GM19240 (cell line): ENCODE data around the gene OSBPL5.

Experiments used
- DNase-seq: peaks from one replicate; pipeline ENCODE4 v3.0.0; 2011; ENCODE audit warnings: low spot score; ENCODE audit not compliant: insufficient read length

The OSBPL5 gene

GRCh38 chr11:3134651-3135480 lies 30.2 kb downstream of the OSBPL5 start:
- no peak for DNase-seq

GRCh38 chr11:3134218-3134621 lies 30.9 kb downstream of the OSBPL5 start:
- no peak for DNase-seq

DNA sequence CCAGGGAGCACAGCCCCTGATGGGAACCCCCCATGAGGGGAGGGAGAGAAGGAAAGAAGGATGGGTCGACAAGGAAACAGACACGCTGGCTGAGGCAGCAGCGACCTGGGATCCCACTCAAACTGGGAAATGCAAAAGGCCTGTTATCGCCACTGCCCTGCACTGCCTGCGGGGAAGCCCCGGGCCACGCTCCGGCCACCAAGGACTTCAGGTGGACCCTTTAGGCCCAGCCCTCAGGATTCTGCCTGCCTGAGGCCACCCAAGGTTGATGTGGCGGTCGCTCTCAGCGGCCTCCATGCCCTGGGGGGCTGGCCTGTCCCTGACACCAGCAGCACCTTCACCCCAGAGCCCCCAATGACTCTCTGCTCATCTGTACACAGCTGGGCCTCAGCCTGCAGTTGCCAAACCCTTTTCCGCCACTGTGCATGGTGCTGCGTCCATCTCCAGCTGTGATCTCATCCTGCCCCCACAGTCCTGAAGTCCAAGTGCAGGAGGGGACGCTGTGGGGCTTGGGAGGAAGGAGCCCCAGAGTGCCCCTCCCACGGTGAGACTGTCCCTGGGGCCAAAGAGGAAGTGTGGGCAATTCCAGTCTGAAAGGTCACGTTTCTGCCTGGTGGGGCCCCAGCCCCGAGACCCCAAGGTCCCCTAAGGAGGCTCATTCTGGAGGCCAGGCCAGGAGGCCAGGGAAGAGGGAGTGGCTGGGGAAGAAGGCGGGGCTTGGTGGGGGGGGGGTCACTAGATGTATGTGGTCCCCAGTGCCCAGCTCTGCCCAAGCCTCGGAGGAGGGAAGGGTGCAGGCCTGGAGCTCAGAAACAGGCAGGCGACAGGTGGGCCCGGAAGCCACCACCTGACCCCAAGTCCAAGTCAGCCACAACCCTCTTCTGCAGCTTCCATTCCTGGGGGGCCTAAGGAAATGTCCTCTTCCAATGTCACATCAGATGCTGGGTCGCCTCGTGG lies 31.6 kb downstream of the OSBPL5 start:
- no peak for DNase-seq

GRCh38 chr11:3132831-3133260 lies 32.3 kb downstream of the OSBPL5 start:
- no peak for DNase-seq

GRCh38 chr11:3132271-3132781 lies 32.8 kb downstream of the OSBPL5 start:
- DNase-seq, result no peak

- DNase-seq, result no peak
Observed at GRCh38 chr11:3131330-3131941, 33.7 kb downstream of the OSBPL5 start.

DNA sequence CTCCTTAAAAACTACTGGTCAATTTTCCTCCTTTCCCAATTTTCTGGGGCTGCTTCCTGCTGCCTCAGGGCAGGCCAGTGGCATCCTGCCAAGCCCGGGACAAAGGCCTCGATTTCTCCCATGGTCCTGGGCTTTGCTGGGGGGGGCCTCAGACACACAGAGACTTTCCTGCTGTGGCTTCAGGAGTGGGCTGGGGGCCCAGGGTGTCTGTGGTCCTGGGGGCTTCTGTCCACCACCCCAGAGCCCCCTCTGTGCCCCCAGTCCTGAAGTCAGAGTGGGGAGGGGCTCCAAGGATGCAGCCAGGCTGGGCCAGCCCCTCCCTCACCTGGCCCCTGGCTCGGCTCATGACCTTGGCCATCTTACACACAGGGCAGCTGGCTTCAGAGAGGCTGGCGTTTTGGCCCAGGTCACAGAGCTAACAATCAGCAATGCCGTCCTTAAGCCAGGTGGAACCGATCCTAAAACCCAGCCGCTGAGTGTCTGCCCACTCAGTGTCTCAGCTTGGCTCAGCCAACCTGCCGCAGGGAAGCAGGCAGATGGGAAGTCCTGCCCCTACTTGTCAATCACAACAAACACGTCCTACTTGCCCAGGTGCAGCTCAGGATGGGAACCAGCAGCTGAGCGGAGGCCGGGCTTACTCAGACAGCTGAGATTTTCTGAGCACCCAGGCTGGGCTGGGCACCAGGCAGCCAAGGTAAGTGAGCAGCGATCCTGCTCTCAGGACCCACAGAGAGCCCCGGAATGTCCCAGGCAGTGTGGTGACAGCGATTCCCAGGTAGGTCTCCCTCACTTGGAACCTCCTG lies 34.6 kb downstream of the OSBPL5 start:
- no peak for DNase-seq

DNA sequence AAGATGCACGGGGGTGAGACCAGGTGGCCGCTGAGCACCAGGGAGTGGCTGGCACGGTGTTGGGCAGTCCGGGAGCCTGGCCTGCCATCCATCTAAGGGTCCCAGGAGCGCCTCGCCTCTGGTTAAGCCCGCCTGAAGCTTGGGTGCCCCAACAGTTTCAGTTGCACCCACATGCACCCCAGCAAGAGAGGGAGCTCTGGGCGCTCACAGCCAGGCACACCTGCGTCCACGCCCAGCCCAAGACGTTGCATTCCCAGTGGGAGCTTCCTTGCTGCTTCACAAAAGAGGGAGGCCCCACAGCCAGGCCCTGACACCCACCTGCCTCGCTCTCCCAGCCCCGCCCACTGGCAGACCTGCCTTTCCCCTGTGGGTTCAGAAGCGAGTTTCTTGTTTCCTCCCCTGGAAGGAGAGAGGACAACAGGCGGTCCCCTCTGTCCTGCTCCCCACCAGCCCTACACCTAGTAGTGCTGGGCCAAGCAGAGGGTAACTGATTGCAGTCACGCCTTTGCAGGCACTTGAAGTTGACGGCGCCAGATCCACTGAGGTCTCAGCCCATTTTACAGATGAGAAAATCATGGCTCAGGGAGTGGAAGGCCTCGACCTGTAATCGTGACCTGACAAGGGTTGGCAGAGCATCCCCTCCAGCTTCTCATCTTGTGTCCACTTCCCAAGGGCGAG lies 35.4 kb downstream of the OSBPL5 start:
- DNase-seq, result no peak

GRCh38 chr11:3129181-3129590 lies 35.9 kb downstream of the OSBPL5 start:
- no peak for DNase-seq

GRCh38 chr11:3128356-3129180 lies 36.5 kb downstream of the OSBPL5 start:
- DNase-seq, result no peak

GRCh38 chr11:3127706-3128355 lies 37.3 kb downstream of the OSBPL5 start:
- DNase-seq, result no peak

GRCh38 chr11:3126901-3127691 lies 38.0 kb downstream of the OSBPL5 start:
- no peak for DNase-seq

DNA sequence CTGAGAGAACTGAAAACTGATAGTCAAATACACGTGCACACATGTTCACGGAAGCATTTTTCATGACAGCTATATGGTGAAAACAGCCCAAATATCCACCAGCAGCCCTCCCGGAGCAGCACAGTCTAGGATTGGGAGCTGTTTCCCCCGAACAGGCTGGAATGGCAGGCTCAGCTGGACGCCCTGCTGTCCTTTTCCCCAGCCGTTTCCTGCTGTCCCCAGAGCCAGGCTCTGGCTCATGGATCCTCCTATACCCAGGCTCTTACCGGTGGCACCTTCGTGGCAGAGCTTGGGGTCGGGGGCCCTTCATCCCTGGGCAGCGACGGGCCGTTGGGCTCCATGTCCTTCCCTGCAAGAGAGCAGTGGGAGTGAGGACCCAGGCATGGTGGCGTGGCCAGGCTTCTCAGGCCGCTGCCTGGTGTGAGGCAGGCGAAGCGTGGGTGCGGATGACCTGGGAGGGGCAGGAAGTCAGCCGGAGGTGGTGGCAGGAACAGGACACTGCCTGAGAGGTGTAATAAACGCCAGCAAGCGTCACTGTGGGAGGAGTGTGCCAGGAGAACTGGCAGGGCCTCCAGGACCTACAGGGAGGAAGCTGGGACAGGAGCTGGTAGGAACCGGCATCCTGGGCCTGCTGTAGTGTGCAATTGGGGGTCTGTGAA lies 38.8 kb downstream of the OSBPL5 start:
- no peak for DNase-seq

DNA sequence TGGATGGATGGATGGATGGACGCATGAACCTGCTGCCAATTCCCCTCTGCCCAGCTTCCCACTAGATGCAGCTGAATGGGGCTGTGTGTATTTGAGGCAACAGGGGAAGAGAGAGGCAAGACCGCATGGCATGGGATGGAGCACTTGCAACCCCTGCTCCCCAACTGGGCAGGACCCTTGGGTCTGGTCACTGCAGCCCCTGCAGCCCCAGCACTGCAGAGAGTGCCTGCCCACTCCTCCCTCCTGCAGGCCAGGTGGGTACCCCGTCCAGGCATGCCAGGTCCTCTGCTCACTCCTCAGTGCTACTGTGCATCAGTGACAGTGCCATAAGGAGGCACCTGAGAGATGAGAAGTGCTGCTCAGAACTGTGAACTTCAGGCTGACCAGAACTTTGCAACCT lies 40.3 kb downstream of the OSBPL5 start:
- DNase-seq, result no peak

- no peak for DNase-seq
Observed at GRCh38 chr11:3123761-3124733, 41.1 kb downstream of the OSBPL5 start.

GRCh38 chr11:3123305-3123704 lies 41.8 kb downstream of the OSBPL5 start:
- DNase-seq, result no peak
